GM18502 (cell line): ENCODE data around the gene ULBP3.
"Not testable (repeated sequence)": the region's sequence is repeated elsewhere in the genome, so short reads cannot be mapped to it uniquely, and the experiment has no call there.

Experiments used
- ATAC-seq: cut with Tn5 transposase; IDR thresholded peaks from one replicate; pipeline ENCODE4 v1.9.1; 2021; ENCODE audit warnings: mild to moderate bottlenecking; ENCODE audit not compliant: unreplicated experiment, poor library complexity

The ULBP3 gene

GRCh38 chr6:150078788-150079187, 9.9 kb upstream of the ULBP3 start:
- no peak for ATAC-seq

- ATAC-seq: no peak
Observed at GRCh38 chr6:150076196-150076893, 7.4 kb upstream of the ULBP3 start.

GRCh38 chr6:150075034-150075421, 6.1 kb upstream of the ULBP3 start:
- no peak for ATAC-seq

- not testable (repeated sequence) for ATAC-seq
Observed at GRCh38 chr6:150074396-150075033, 5.6 kb upstream of the ULBP3 start.

- ATAC-seq: no peak
Observed at GRCh38 chr6:150072201-150072600, 3.3 kb upstream of the ULBP3 start.

- ATAC-seq: no peak
Observed at GRCh38 chr6:150070236-150070818, 1.4 kb upstream of the ULBP3 start.

- no peak for ATAC-seq
Observed at GRCh38 chr6:150069706-150070105, 785 bp upstream of the ULBP3 start.

GRCh38 chr6:150068151-150068550, 770 bp downstream of the ULBP3 start:
- ATAC-seq: no peak

- no peak for ATAC-seq
Observed at GRCh38 chr6:150065083-150065482, 3.8 kb downstream of the ULBP3 start.

GRCh38 chr6:150063640-150064039, 5.3 kb downstream of the ULBP3 start:
- no peak for ATAC-seq

GRCh38 chr6:150059973-150060372, 8.9 kb downstream of the ULBP3 start:
- ATAC-seq: not testable (repeated sequence)

- ATAC-seq: no peak
Observed at GRCh38 chr6:150058986-150059385, 9.9 kb downstream of the ULBP3 start.

GRCh38 chr6:150058231-150058792, 10.6 kb downstream of the ULBP3 start:
- no peak for ATAC-seq

GRCh38 chr6:150057501-150057951, 11.4 kb downstream of the ULBP3 start:
- no peak for ATAC-seq

- no peak for ATAC-seq
Observed at GRCh38 chr6:150056916-150057315, 12.0 kb downstream of the ULBP3 start.

GRCh38 chr6:150056156-150056555, 12.8 kb downstream of the ULBP3 start:
- ATAC-seq: no peak

GRCh38 chr6:150055131-150055530, 13.8 kb downstream of the ULBP3 start:
- ATAC-seq: no peak

- ATAC-seq: no peak
Observed at GRCh38 chr6:150053450-150053849, 15.5 kb downstream of the ULBP3 start.

- no peak for ATAC-seq
Observed at GRCh38 chr6:150050846-150051245, 18.1 kb downstream of the ULBP3 start.

GRCh38 chr6:150048099-150048498, 20.8 kb downstream of the ULBP3 start:
- no peak for ATAC-seq

GRCh38 chr6:150046943-150047342, 22.0 kb downstream of the ULBP3 start:
- no peak for ATAC-seq
